ENCODE data around the gene CAT.

The CAT gene

GRCh38 chr11:34499719-34500500, 61.2 kb downstream of the CAT start:
- DNase-seq, result no peak

GRCh38 chr11:34501500-34501899, 62.8 kb downstream of the CAT start:
- DNase-seq, result no peak

GRCh38 chr11:34501949-34502348, 63.2 kb downstream of the CAT start:
- DNase-seq, result no peak

GRCh38 chr11:34502949-34503348, 64.2 kb downstream of the CAT start:
- no peak for DNase-seq

GRCh38 chr11:34505874-34506273, 67.1 kb downstream of the CAT start:
- no peak for DNase-seq

- no peak for DNase-seq
Measured at GRCh38 chr11:34507156-34507555, 68.4 kb downstream of the CAT start.

- DNase-seq, result no peak
Measured at GRCh38 chr11:34507610-34508009, 68.9 kb downstream of the CAT start.

- no peak for DNase-seq
Measured at GRCh38 chr11:34508524-34508923, 69.8 kb downstream of the CAT start.

- DNase-seq, result no peak
Measured at GRCh38 chr11:34509336-34509876, 70.7 kb downstream of the CAT start.

GRCh38 chr11:34510218-34510617, 71.5 kb downstream of the CAT start:
- no peak for DNase-seq

GRCh38 chr11:34510673-34511072, 71.9 kb downstream of the CAT start:
- no peak for DNase-seq

GRCh38 chr11:34512840-34513681, 74.3 kb downstream of the CAT start:
- peak; percentile 7 to 42 for DNase-seq

- no peak for DNase-seq
Measured at GRCh38 chr11:34513682-34514449, 75.1 kb downstream of the CAT start, which contains the start of gene ELF5. TSS of gene ELF5 (minus strand) at chr11:34513794. CDS start at chr11:34505749, 8,045 bp downstream.

- no peak for DNase-seq
Measured at GRCh38 chr11:34514597-34514996, 75.9 kb downstream of the CAT start.

- DNase-seq, result no peak
Measured at GRCh38 chr11:34516247-34517040, 77.7 kb downstream of the CAT start.

- DNase-seq, result no peak
Measured at GRCh38 chr11:34519595-34520235, 81.0 kb downstream of the CAT start.

- no peak for DNase-seq
Measured at GRCh38 chr11:34521265-34521664, 82.5 kb downstream of the CAT start.
